Lower leg skin (tissue), 4 donors: ENCODE measurements around the gene RIC8A. TPM values are rescaled to one million over a fixed set of nuclear protein-coding genes. Genes with fewer than 3 reads are reported as not detected.
A peak's percentile ranks its signal among the peaks of the same experiment; 100 is the strongest.

Experiments used
- DNase-seq, 2 donors: peaks; one replicate each; pipeline ENCODE4 v3.0.0-alpha.2; 2019; ENCODE audit warnings: low spot score in 2 of 2
- H3K4me3 ChIP-seq: fragments of 200-600 bp; sonication (generic); 2 replicates; pipeline ENCODE4 v1.5.1; 2017; ENCODE audit warnings: mild to moderate bottlenecking, low read depth; ENCODE audit not compliant: poor library complexity, severe bottlenecking
- POLR2A ChIP-seq, 2 donors: fragments of 450-650 bp; IDR thresholded peaks; one replicate each; pipeline ENCODE4 v1.6.1; 2016 to 2017; ENCODE audit warnings: antibody characterized with exemption in 2 of 2, mild to moderate bottlenecking in 1 of 2, moderate library complexity in 1 of 2
- WGBS, 2 donors: methylation state at CpG; one replicate each; pipeline ENCODE4 v1.1.5; 2018; 5-methylcytosine and 5-hydroxymethylcytosine counted together
- intact Hi-C: fragments of 100-400 bp; cut with DNase I; formaldehyde crosslinking; loops from one replicate; pipeline ENCODE4 v1.15.0; 2023; ENCODE audit warnings: low total_unique reads
- total RNA-seq, 4 donors: library from RNA; depleted of rRNA; stranded (reverse); fragments of >200 nt; gene quantifications; one replicate each; pipeline ENCODE4 v1.1.0, GENCODE V29; 2016
- TF ChIP-seq, protein P1 (sequence below), 3 donors: fragments of 450-650 bp; IDR thresholded peaks; one replicate each; pipeline ENCODE4 v1.5.1; 2016; ENCODE audit warnings: antibody characterized with exemption in 3 of 3, mild to moderate bottlenecking in 3 of 3, moderate library complexity in 2 of 3

Gene RIC8A
- total RNA-seq, 4 donors from 2014 or later = 58.0 to 91.2 (median 66.9) TPM

DNA sequence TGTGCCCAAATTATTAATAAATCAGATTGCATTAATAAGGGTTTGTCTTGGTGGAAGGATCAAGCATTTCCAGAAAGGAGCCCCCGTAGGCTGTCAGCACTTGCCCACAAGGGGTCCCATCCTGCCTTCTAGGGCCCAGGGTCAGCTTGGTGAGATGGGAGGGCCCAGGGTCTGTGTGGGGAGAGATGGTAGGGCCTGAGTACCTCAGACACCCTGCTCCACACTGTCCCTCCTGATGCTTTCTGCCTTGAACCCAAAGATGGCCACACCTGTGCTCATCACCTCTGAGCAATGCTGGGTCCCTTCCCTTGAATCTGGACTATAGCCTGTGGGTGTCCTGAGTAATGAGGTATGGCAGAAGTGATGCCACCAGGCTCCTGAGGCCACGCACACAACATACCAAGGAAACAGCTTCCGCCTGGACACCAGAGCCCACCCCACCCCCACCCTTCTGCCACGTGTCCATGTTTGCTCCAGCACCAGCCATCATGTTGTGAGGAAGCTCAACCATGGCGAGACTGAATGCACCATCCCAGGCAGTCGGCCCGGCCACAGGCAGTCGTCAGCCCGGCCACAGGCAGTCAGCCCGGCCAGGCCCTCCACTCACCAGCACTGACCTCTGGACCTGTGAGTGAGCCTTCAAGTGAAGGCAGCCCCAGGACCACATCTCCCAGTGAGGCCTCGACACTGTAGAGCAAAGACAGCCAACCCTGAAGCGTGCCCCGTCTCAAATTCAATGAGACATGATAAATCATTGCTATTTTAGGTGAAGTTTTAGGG, 7.1 kb upstream of the RIC8A start:
- WGBS, 2 donors = 89 to 92% methylated on average over 8 to 12 of the region's 13 CpGs
- DNase-seq = peak in 1 of 2 donors; percentile 85
- intact Hi-C loops = no loop called here
- H3K4me3 ChIP-seq = no peak overlapping the region
- TF ChIP-seq, protein P1, sequence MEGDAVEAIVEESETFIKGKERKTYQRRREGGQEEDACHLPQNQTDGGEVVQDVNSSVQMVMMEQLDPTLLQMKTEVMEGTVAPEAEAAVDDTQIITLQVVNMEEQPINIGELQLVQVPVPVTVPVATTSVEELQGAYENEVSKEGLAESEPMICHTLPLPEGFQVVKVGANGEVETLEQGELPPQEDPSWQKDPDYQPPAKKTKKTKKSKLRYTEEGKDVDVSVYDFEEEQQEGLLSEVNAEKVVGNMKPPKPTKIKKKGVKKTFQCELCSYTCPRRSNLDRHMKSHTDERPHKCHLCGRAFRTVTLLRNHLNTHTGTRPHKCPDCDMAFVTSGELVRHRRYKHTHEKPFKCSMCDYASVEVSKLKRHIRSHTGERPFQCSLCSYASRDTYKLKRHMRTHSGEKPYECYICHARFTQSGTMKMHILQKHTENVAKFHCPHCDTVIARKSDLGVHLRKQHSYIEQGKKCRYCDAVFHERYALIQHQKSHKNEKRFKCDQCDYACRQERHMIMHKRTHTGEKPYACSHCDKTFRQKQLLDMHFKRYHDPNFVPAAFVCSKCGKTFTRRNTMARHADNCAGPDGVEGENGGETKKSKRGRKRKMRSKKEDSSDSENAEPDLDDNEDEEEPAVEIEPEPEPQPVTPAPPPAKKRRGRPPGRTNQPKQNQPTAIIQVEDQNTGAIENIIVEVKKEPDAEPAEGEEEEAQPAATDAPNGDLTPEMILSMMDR (IDR thresholded peaks at IDR 0.05) = no peak
- TF ChIP-seq POLR2A (IDR thresholded peaks at IDR 0.05) = no peak

DNA sequence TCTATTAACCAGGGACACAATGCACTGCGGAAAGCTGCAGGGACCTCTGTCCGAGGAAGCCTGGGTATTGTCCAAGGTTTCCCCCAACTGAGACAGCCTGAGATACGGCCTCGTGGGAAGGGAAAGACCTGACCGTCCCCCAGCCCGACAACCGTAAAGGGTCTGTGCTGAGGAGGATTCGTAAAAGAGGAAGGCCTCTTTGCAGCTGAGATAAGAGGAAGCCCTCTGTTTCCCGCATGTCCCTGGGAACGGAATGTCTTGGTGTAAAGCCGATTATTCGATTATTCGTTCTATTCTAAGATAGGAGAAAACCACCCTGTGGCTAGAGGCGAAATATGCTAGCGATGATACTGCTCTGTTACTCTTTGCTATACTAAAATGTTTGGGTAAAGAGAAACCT, 5.5 kb upstream of the RIC8A start:
- peak in 1 of 2 donors; percentile 74 for DNase-seq
- intact Hi-C loops = no loop called here
- no peak overlapping the region for H3K4me3 ChIP-seq
- WGBS, 2 donors = 72 to 78% methylated on average over 15 of the region's 15 CpGs
- no peak for TF ChIP-seq POLR2A (IDR thresholded peaks at IDR 0.05)
- TF ChIP-seq, protein P1 (IDR thresholded peaks at IDR 0.05) = no peak

DNA sequence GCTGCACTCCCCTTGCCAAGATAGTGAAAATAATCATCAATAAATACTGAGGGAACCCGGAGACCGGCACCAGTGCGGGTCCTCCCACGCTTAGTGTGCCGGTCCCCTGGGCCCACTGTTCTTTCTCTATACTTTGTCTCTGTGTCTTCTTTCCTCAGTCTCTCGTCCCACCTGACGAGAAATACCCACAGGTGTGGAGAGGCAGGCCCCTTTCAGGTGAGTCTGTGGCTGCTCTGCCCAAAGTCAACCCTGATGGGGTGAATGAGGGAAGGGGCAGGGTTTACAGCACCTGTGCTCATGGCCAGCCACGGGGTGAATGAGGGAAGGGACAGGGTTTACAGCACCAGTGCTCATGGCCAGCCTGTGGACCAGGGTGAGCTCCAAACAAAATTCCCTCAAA, 5.0 kb upstream of the RIC8A start:
- H3K4me3 ChIP-seq = no peak overlapping the region
- no peak for TF ChIP-seq POLR2A (IDR thresholded peaks at IDR 0.05)
- peak in 1 of 2 donors; percentile 67 for DNase-seq
- intact Hi-C loops = no loop called here
- 80 to 82% methylated on average over 8 of the region's 8 CpGs for WGBS, 2 donors

DNA sequence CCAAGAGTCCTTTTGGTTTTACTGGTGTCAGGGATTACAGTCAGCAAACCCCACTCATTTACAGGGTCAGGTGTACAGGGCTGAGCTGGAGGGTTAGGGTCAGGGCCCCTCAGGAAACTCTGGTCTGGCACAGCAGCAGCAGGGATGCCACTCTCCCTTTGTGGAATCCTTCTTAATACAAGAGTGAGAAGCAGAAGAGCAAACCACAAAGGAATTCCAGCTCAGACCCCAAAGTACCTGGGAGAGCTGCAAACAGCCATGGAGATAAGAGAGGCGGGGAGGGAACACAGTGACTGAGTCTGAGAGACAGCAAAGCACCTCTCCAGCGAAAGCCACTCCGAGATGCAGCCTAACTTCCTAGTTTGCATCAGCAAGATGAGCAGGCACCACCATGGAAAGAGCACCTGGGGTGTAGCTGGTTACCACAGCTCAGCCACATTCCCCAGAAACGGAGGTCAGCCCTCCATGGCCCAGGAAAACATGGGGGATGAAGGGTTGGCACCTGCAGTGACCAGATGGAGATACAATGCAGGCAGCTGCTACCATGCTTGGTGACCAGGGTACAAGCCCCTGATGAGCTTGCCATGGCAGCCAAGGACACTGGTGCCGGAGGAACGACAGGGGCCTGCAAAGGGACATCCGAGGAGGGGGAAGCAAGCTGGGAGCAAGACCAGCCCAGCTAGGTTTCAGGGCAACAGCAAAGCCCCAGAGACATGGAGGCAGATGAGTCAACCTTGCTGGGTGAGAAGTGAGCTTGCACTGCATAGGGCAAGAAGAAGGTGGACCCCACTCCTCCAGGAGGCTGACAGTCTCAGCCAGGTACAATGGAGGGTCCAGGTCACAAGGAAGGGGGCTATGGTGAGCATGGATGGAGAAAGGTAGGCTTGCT, 4.2 kb upstream of the RIC8A start:
- intact Hi-C loops = no loop called here
- DNase-seq = peak; percentile 13 to 52
- WGBS, 2 donors = 86 to 89% methylated on average over 7 of the region's 7 CpGs
- H3K4me3 ChIP-seq = no peak overlapping the region
- TF ChIP-seq, protein P1 (IDR thresholded peaks at IDR 0.05) = no peak
- TF ChIP-seq POLR2A (IDR thresholded peaks at IDR 0.05) = no peak

DNA sequence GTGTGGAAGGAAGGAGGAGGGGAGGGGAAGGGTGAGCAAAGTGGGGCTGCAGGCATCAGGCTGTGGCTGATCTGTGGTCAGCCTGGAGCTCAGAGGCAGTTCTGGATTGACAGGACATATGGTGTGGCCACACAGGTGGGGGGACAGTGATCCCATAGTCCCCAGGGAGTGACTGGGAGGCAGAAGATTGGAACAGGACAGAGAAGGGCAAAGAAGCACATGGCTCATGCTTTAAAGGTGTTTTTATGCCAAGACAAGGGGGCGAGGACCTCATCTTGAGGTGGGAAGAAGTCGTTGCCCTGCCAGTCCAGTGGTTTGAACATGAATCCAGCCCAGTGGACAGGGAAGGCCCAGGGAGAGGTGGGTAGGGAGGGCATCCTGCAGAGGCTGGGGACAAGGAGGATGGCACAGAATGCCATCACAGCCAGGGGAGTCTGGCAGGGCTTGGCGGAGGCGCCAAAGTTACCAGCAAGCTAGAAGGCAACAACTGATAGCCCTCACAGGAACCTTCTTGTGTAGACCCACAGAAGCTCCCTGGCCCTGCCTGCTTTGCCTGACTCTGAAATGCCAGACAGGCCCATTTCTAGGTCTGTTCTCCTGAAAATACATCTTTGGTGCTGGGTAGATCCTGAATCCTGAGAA, 3.4 kb upstream of the RIC8A start:
- WGBS, 2 donors = 91 to 93% methylated on average over 4 of the region's 4 CpGs
- H3K4me3 ChIP-seq = no peak overlapping the region
- intact Hi-C loops = no loop called here
- DNase-seq = peak; percentile 9 to 58
- no peak for TF ChIP-seq POLR2A (IDR thresholded peaks at IDR 0.05)
- TF ChIP-seq, protein P1 (IDR thresholded peaks at IDR 0.05) = no peak
